DOHH2 (cell line): ENCODE data around the gene METTL24.
"Not testable (repeated sequence)": the region's sequence is repeated elsewhere in the genome, so short reads cannot be mapped to it uniquely, and the experiment has no call there.

Source experiments
- CTCF ChIP-seq: fragments of 200-600 bp; sonication (generic); IDR thresholded peaks from one replicate; pipeline ENCODE4 v1.5.1; 2014; ENCODE audit warnings: antibody characterized with exemption, mild to moderate bottlenecking, low read depth, low read length; ENCODE audit not compliant: poor library complexity, severe bottlenecking
- EZH2phosphoT487 ChIP-seq: fragments of 200-600 bp; sonication (generic); IDR thresholded peaks from 2 replicates; pipeline ENCODE4 v1.6.1; 2017; ENCODE audit warnings: borderline replicate concordance, mild to moderate bottlenecking, antibody characterized with exemption, low read length, moderate library complexity, mixed read lengths

GRCh38 chr6:110236007-110236406 is 122.1 kb downstream of the METTL24 start:
- TF ChIP-seq CTCF, EZH2phosphoT487: not testable (repeated sequence)
